OCI-LY1 (cell line): Measurements from ENCODE around the gene ARL11.

Source experiments
- H2AFZ ChIP-seq: fragments of 200-600 bp; sonication (generic), shearing (Covaris generic); 2 replicates; pipeline ENCODE4 v1.6.0; 2014; ENCODE audit warnings: antibody characterized with exemption, mild to moderate bottlenecking, low read length
- H3F3A ChIP-seq: fragments of 200-600 bp; sonication (generic), shearing (Covaris generic); 2 replicates; pipeline ENCODE4 v1.6.0; 2014; ENCODE audit warnings: mild to moderate bottlenecking, antibody characterized with exemption, low read length, moderate library complexity; ENCODE audit not compliant: insufficient read depth
- H3K27ac ChIP-seq: fragments of 200-600 bp; sonication (generic); 2 replicates; pipeline ENCODE4 v1.5.1; 2014; ENCODE audit warnings: low read length, mixed run types, mild to moderate bottlenecking, low read depth; ENCODE audit not compliant: poor library complexity, severe bottlenecking
- H3K27me3 ChIP-seq: fragments of 200-600 bp; sonication (generic); 2 replicates; pipeline ENCODE4 v1.6.0; 2014; ENCODE audit warnings: antibody characterized with exemption, mild to moderate bottlenecking, low read length, moderate library complexity; ENCODE audit not compliant: insufficient read depth
- H3K36me3 ChIP-seq: fragments of 200-600 bp; sonication (generic); 2 replicates; pipeline ENCODE4 v1.6.1; 2014; ENCODE audit warnings: mild to moderate bottlenecking, antibody characterized with exemption, low read length, moderate library complexity, mixed read lengths; ENCODE audit not compliant: insufficient read depth
- H3K4me1 ChIP-seq: fragments of 200-600 bp; sonication (generic); 2 replicates; pipeline ENCODE4 v1.5.1; 2014; ENCODE audit warnings: mild to moderate bottlenecking, low read length, moderate library complexity; ENCODE audit not compliant: insufficient read depth, severe bottlenecking
- H3K4me2 ChIP-seq: fragments of 200-600 bp; sonication (generic), shearing (Covaris generic); 2 replicates; pipeline ENCODE4 v1.6.1; 2014; ENCODE audit warnings: low read length
- H3K4me3 ChIP-seq: fragments of 200-600 bp; sonication (generic); 2 replicates; pipeline ENCODE4 v1.5.1; 2014; ENCODE audit warnings: low read length, low read depth, mild to moderate bottlenecking, mixed read lengths; ENCODE audit not compliant: poor library complexity, severe bottlenecking
- H3K79me2 ChIP-seq: fragments of 200-600 bp; shearing (Covaris generic); 2 replicates; pipeline ENCODE4 v1.6.1; 2016; ENCODE audit warnings: mixed run types, low read length, mixed read lengths; ENCODE audit not compliant: insufficient read depth
- H3K9ac ChIP-seq: fragments of 200-600 bp; sonication (generic), shearing (Covaris generic); 2 replicates; pipeline ENCODE4 v1.6.1; 2014; ENCODE audit warnings: mild to moderate bottlenecking, low read length, mixed read lengths
- H3K9me2 ChIP-seq: fragments of 200-600 bp; sonication (generic), shearing (Covaris generic); 2 replicates; pipeline ENCODE4 v1.6.1; 2014; ENCODE audit warnings: low read depth, mild to moderate bottlenecking, low read length, mixed read lengths
- H3K9me3 ChIP-seq: fragments of 200-600 bp; shearing (Covaris generic); 2 replicates; pipeline ENCODE4 v1.6.1; 2014; ENCODE audit warnings: low read length, mixed read lengths
- H4K20me1 ChIP-seq: fragments of 200-600 bp; sonication (generic), shearing (Covaris generic); 2 replicates; pipeline ENCODE4 v1.6.0; 2016; ENCODE audit warnings: mild to moderate bottlenecking, low read length; ENCODE audit not compliant: insufficient read depth
- EZH2 ChIP-seq: fragments of 200-600 bp; sonication (generic), shearing (Covaris generic); IDR thresholded peaks from 2 replicates; pipeline ENCODE4 v1.8.0; 2017; ENCODE audit warnings: borderline replicate concordance, mixed run types, mild to moderate bottlenecking, antibody characterized with exemption, low read length, moderate library complexity, mixed read lengths
- TF ChIP-seq, protein P1 (sequence below): fragments of 200-600 bp; sonication (generic), shearing (Covaris generic); IDR thresholded peaks from 2 replicates; pipeline ENCODE4 v1.5.1; 2017; ENCODE audit warnings: mild to moderate bottlenecking, antibody characterized with exemption, low read length, moderate library complexity, mixed read lengths

ARL11 gene

DNA sequence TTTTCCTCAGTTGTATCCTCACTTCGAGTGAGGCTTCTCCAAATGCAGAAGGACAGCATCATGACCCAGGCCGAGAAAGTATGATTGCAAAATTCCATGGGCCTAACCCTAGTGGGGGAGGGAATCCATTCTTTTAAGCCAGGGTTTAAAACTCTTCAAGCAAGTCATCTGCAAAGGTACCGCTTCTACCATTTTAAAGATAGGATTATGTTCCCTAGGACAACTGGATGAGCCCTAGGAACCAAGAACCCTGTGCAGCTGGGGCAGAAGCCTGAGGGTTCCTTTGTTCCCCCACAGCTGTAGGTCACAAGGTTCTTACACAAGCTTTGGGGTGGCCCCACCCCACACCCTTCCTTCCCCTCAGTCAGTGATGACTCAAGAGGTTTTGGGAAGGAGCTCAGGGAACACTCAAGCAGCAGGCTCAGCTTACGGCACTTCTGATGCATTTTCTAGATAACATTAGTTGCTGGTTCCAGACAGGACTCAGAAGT is 13.5 kb downstream of the ARL11 start:
- H3K9me3 ChIP-seq = no peaks in the 10 kb centered on the region
- H3F3A ChIP-seq = no peaks in the 10 kb centered on the region
- no peaks in the 10 kb centered on the region for H4K20me1 ChIP-seq
- H3K27me3 ChIP-seq = no peaks in the 10 kb centered on the region
- H3K4me3 ChIP-seq = no peak overlapping the region
- H3K27ac ChIP-seq = no peak overlapping the region
- H3K4me1 ChIP-seq = peaks cover 14% of the 10 kb centered on the region
- no peaks in the 10 kb centered on the region for H3K9me2 ChIP-seq
- H3K4me2 ChIP-seq = no peak overlapping the region
- no peak overlapping the region for H2AFZ ChIP-seq
- H3K9ac ChIP-seq = no peak overlapping the region
- no peak for TF ChIP-seq EZH2
- TF ChIP-seq, protein P1, sequence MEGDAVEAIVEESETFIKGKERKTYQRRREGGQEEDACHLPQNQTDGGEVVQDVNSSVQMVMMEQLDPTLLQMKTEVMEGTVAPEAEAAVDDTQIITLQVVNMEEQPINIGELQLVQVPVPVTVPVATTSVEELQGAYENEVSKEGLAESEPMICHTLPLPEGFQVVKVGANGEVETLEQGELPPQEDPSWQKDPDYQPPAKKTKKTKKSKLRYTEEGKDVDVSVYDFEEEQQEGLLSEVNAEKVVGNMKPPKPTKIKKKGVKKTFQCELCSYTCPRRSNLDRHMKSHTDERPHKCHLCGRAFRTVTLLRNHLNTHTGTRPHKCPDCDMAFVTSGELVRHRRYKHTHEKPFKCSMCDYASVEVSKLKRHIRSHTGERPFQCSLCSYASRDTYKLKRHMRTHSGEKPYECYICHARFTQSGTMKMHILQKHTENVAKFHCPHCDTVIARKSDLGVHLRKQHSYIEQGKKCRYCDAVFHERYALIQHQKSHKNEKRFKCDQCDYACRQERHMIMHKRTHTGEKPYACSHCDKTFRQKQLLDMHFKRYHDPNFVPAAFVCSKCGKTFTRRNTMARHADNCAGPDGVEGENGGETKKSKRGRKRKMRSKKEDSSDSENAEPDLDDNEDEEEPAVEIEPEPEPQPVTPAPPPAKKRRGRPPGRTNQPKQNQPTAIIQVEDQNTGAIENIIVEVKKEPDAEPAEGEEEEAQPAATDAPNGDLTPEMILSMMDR = no peak
- peaks cover 7% of the 10 kb centered on the region; the same call in 1 of the 2 replicates for H3K36me3 ChIP-seq
- H3K79me2 ChIP-seq = no peaks in the 10 kb centered on the region

DNA sequence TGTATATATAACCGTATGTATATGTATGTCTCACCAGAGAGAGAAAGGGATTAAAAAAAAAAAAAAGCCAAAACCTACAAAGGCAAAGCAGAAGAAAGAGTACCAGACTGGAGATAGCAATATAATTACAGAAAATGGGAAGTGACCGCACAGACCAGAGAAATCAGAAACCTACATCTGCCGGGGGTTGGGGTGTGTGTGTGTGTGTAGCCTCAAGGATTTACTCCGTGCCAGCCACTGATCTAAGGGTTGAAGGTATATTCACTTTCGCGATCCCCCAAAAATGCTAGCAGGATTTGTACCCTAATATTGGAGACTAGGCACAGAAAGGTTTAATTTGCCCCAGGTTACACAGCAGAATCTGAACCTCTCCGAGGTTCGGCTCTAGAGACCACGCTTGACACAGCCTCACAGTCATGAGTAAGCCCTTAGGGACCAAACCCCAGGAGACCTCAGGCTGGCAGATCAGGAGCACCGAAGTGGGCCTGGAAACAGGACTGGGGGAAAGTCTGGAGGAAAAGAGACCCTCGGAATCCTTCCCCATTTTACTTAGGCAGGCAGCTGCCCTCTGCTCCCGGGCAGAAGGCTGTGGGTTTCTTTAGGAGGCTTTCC is 14.8 kb downstream of the ARL11 start:
- H3K27me3 ChIP-seq = no peaks in the 10 kb centered on the region
- no peak overlapping the region for H3K27ac ChIP-seq
- no peak overlapping the region for H2AFZ ChIP-seq
- H4K20me1 ChIP-seq = no peaks in the 10 kb centered on the region
- H3K79me2 ChIP-seq = no peaks in the 10 kb centered on the region
- H3K9me3 ChIP-seq = no peaks in the 10 kb centered on the region
- TF ChIP-seq, protein P1 = no peak
- TF ChIP-seq EZH2 = no peak
- peak overlapping the region; percentile 32 for H3K4me3 ChIP-seq
- H3F3A ChIP-seq = no peaks in the 10 kb centered on the region
- H3K9ac ChIP-seq = peak overlapping the region; percentile 26; the same call in 1 of the 2 replicates
- H3K4me2 ChIP-seq = peak overlapping the region; percentile 67
- peaks cover 14% of the 10 kb centered on the region for H3K4me1 ChIP-seq
- peaks cover 7% of the 10 kb centered on the region; the same call in 1 of the 2 replicates for H3K36me3 ChIP-seq
- no peaks in the 10 kb centered on the region for H3K9me2 ChIP-seq

DNA sequence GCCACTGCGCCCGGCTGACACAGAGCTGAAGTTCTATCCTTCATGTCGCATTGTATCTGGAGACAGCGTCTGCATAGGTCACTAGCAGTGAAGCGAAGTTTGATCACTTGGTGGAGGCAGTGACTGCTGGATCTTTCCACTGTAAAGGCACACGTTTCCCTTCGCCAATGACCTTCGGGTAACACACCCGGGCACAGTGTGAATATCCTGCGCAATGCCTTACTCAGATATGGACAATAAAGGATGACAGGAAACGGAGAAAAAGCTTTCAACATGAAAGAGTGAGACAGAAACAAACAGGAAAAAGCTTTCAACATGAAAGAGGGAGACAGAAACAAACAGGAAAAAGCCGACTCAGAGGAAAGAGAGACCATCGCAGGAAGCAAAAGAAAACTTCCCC is 17.1 kb downstream of the ARL11 start:
- Histone ChIP-seq H3K9me2 (no peaks in the 10 kb centered on the region), H3F3A (no peaks in the 10 kb centered on the region)

More for the DNA sequence above, 17.1 kb downstream of the ARL11 start:
- H3K9me3 ChIP-seq = no peaks in the 10 kb centered on the region
- no peak for TF ChIP-seq EZH2
- TF ChIP-seq, protein P1 = no peak
- H3K27ac ChIP-seq = no peak overlapping the region
- H3K9ac ChIP-seq = no peak overlapping the region
- H3K4me1 ChIP-seq = peaks cover 14% of the 10 kb centered on the region
- H4K20me1 ChIP-seq = no peaks in the 10 kb centered on the region
- no peak overlapping the region for H2AFZ ChIP-seq
- H3K4me3 ChIP-seq = no peak overlapping the region
- no peaks in the 10 kb centered on the region for H3K27me3 ChIP-seq
- H3K4me2 ChIP-seq = no peak overlapping the region
- H3K79me2 ChIP-seq = no peaks in the 10 kb centered on the region
- peaks cover 7% of the 10 kb centered on the region; the same call in 1 of the 2 replicates for H3K36me3 ChIP-seq
